GM19397 (cell line): ENCODE results near the gene CASP10.
"Not testable (repeated sequence)": the region's sequence is repeated elsewhere in the genome, so short reads cannot be mapped to it uniquely, and the experiment has no call there.

ENCODE experiments used
- ATAC-seq: cut with Tn5 transposase; IDR thresholded peaks from one replicate; pipeline ENCODE4 v1.9.1; 2021; ENCODE audit warnings: mild to moderate bottlenecking, moderate library complexity; ENCODE audit not compliant: unreplicated experiment

Gene CASP10

GRCh38 chr2:201182650-201183364 is at the start of gene CASP10:
CASP10 (plus strand) TSS chr2:201183141; CDS start chr2:201185778, 2,637 bp downstream.
- peak; percentile 57 for ATAC-seq

DNA sequence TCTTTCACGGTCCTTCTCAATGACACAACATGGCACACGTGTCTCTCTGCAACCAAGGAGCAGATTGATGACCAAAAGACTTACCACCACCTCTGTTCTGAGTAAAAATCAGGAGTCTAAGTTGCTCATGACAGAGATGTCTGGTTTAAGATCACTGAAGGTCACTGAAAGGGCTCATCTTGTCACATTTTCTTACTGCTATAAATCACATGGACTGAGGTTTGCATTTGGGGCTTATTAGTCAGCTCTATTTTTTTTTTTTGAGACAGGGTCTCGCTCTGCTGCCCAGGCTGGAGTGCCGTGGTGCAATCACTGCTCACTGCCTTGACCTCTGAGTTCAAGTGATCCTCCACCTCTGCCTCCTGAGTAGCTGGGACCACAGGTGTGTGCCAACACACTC is 47.6 kb upstream of the CASP10 start:
- no peak for ATAC-seq

- no peak for ATAC-seq
Observed at GRCh38 chr2:201136889-201137321, 46.0 kb upstream of the CASP10 start.

DNA sequence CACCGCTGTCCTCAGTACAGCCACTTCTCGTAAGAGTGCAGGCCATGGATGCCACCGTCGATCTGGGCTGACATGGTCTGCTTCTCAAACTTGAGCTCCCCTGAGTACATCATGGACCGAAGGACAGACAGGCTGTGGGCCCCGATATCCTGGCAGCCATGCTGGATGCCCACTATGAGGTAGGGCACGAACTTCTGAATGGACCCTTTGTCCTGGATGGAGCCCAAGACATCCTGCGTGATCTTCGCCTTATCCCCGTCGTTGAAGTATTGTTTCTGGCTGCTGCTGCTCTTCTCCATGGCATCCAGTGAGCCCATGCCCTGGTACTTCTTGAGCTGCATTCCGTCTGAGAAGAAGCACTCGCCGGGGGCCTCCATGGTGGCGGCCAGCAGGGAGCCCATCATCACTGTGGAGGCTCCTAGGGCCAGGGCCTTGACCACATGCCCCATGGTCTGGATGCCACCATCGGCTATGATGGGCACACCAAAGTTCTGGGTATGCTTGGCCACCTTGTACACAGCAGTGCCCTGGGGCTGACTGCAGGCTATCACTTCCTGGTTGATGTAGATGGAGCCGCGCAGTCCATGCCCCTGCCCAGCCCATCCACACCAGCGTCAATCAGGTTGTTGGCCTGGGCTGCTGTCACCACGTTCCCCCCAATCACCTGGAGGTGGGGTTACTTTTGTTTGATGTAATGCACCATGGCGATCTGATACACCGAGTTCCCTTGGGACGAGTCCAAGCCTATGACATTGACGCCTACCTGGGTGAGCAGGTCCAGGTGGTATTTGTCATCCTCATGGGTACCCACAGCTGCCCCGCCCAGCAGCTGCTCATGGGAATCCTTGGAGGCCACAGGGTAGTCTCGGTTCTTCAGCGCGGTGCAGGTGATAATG is 45.2 kb upstream of the CASP10 start:
- no peak for ATAC-seq

GRCh38 chr2:201138401-201138970 is 44.5 kb upstream of the CASP10 start:
- no peak for ATAC-seq

- not testable (repeated sequence) for ATAC-seq
Observed at GRCh38 chr2:201138986-201139781, 43.8 kb upstream of the CASP10 start.

DNA sequence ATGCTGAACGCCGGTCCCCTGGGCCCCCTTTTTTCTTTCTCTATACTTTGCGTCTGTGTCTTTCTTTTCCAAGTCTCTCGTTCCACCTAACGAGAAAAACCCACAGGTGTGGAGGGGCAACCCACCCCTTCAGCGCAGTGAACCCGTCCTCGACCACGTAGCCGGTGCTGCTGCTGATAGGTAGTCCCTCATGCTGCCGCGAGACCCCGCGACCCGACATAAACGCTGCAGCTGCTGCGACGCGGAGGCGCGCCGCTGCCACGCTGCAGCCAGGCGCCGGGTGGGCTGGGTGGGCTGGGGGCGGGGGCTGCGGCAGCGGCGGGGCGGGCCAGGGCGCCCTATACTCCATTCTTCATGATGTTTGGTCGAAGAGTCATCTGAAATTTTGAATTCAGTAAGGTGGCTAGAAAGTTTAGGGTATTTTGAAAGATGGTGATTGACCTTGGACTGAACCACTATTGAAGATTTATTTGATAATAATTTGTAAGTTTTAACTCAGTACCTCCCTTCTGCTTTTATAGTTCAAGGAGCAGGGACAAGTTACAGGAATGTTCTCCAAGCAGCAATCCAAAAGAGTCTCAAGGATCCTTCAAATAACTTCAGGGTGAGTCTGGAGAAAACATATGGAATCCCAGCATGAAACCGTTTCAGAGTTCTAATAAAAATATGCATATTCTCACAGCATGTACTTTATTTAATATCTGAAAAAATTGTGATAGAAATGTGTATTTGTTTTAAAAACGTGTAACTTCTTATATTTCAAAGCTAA is 42.9 kb upstream of the CASP10 start:
- no peak for ATAC-seq

DNA sequence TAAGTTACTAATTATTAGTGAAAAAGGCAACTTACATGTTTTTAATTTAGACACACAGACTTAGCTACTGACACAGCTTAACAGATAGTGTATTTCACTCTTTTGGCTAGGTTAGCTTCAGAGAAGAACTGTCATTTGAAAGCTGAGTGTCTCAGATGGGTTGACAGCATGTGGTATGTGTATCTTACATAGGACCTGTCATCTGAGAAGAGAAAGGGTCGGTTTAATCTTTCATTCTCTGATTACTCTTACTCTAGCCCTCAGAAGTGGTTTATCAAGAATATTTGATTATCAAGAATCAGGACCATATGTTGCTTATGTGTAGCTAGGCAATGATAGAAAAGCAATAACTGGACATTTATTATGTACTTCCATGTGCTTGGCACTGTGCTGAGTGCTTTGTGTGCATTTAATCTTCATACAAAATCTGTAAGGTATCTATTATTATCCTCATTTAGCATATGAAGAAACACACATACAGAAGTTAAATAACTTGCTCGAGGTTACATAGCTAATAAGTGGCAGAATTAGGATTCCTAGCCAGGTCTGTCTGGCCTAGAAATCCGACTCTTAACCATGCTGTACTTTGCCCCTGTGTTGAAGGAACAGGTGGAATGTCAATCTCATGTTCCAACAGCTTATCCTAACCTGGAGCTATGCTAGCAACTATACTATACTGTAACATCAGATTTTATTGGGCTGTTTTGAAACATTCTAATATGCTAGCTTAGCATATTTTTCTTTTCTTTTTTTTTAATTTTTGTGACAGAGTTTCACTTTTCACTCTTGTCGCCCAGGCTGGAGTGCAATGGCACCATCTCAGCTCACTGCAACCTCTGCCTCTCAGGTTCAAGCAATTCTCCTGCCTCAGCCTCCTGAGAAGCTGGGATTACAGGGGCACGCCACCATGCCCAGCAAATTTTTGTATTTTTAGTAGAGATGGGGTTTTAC is 38.6 kb upstream of the CASP10 start:
- no peak for ATAC-seq

- ATAC-seq, result no peak
Observed at GRCh38 chr2:201148434-201148990, 34.4 kb upstream of the CASP10 start.

- no peak for ATAC-seq
Observed at GRCh38 chr2:201149064-201149820, 33.7 kb upstream of the CASP10 start.

DNA sequence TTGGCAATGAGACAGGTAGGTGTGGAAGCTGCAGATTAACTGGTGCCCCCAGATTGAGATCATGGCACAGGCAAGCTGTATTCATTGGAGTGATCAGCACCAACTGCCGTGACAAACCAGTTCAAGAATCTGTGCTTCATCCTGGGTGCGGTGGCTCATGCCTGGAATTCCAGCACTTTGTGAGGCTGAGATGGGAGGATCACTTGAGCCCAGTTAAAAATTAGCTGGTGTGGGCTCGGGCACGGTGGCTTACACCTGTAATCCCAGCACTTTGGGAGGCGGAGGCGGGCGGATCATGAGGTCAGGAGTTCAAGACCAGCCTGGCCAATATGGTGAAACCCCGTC is 33.1 kb upstream of the CASP10 start:
- not testable (repeated sequence) for ATAC-seq

DNA sequence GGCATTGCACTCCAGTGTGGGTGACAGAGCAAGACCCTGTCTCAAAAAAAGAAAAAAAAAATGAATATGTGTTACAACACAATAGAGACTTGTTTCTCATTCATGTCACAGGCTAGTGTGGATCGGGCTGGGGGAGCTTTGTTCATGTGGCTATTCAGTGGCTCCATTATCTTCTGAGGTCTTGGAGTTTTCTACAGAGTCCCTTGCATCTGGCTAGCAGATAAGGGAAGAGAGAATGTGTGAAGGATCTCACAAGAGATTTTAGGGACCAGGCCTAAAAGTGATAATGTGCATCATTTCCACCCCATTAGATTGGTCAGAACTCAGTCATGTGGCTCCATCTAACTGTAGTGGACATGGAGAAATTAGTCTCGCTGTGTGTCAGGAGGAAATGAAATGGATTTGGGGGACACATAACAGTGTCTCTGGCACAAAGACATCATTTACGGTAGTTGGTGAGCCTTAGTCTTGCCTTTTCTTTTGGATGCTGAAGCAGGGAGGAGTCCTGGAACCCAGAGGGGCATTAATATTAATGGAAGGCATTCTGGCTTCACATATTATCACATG is 32.4 kb upstream of the CASP10 start:
- no peak for ATAC-seq

- no peak for ATAC-seq
Observed at GRCh38 chr2:201151127-201151981, 31.6 kb upstream of the CASP10 start.

GRCh38 chr2:201152517-201152916 is 30.4 kb upstream of the CASP10 start:
- ATAC-seq, result no peak

GRCh38 chr2:201152999-201153815 is 29.7 kb upstream of the CASP10 start:
- no peak for ATAC-seq
